NCI-H128 (cell line): Measurements from ENCODE around the gene KRT4.

Source experiments
- DNase-seq: peaks from one replicate; lab custom pipeline; 2025; ENCODE audit not compliant: unreplicated experiment; lab: John Stamatoyannopoulos, UW

The KRT4 gene

DNA sequence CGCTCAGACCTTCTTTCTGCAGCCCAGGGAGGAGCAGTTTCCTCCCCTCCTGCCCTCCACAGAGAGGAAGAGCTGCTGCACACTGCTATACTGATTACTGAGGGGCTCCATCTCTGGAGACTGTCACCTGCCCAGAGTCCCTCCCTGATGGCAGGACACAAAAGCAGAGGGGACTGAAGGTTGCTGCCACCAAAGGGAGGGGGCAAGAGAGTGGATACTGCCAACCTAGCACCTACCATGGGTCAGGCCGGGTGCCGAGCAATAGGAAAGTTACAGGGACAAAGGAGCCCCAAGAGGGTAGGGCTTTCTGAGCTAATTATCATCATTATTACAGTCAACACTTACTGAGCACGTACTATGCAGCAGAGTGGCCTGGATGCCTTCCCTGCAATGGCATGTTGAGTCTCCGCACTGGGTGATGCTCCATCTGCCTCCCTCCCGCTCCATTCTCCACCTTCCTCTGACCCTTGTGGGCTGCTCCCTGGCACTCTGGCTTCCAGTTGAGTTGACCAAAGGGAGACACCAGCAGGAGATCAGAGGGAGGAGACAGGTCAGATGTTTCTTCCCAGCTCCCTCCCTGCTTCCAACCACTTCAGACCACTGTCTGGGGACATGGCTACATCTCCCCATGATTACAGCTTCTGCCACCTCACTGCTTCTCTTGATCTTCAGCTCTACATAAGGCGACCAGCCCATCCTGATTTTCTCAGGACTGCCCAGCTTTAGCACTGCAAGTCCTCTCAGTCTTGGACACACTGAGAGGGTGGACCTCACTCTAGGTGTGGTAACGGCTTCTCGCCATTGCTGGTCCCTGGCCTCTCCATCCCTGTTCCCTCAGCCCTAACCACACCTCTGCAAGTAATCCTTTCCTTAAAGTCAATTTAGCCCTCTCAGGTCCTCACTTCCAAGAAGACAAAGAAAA lies 22.8 kb upstream of the KRT4 start:
- no peak for DNase-seq

- DNase-seq: no peak
These were observed 22.1 kb upstream of the KRT4 start for GRCh38 chr12:52836042-52836466.

GRCh38 chr12:52835271-52836041 lies 21.5 kb upstream of the KRT4 start:
- no peak for DNase-seq

DNA sequence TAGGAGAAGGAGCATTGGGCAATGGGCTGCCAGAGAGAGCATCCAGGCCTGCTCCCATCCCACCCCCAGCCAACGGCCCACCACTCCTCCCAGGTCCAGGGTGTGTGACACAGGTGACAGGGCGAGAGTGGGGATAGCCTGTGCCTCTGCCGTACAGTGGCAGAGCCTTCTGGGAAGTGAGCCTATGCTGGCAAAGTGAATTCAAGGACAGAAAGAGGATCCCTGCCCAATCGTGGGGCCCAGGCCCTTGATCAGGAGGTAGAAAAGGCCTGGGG lies 20.7 kb upstream of the KRT4 start:
- no peak for DNase-seq

DNA sequence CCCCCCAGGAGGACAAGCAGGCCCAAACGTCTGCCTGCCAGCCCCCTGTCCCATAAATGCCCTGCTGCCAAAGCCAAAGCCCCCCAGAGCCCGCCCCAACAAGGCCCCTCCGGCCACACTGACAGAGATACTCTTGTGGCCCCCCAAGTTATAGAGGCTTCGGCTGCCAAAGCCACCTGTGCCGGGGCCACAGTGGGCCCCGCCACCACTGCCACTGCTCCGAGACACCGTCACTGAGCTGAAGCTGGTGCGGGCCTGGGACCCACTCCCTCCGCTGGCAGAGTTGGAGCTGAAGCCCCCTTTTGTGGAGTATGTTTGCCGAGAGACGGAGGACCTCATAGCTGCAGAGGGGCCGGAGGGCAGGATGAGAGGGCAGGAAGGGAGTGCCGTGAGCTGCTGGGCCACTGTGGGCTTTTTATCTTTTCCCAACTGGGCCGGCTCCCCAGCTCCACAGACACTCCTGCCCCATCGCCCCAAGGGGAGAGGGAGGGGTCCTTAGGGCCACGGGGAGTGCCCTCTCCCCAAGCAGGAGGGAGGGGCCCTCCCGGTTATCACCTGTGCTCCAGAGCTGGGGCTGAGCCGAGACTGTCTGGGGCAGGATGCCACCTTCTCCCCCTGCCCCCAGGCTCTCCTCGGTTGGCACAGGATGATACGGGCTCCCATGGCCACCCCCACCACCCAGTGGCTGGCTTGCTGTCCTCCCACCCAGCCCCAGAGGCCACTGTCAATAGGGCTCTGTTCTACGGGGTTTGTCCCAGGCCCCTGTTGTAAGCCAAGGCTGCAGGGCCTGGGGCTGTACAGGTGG lies 20.2 kb upstream of the KRT4 start, which contains the start of gene KRT79:
Gene KRT79 (minus strand): TSS at position 390 of the 805 bp plus-strand sequence. CDS start 51 bp downstream, at position 339.
- DNase-seq: no peak

- DNase-seq: no peak
These were observed 19.3 kb upstream of the KRT4 start for GRCh38 chr12:52832985-52833905.

- no peak for DNase-seq
These were observed 18.5 kb upstream of the KRT4 start for GRCh38 chr12:52832451-52832850.

- DNase-seq: no peak
These were observed 17.3 kb upstream of the KRT4 start for GRCh38 chr12:52831251-52831650.

DNA sequence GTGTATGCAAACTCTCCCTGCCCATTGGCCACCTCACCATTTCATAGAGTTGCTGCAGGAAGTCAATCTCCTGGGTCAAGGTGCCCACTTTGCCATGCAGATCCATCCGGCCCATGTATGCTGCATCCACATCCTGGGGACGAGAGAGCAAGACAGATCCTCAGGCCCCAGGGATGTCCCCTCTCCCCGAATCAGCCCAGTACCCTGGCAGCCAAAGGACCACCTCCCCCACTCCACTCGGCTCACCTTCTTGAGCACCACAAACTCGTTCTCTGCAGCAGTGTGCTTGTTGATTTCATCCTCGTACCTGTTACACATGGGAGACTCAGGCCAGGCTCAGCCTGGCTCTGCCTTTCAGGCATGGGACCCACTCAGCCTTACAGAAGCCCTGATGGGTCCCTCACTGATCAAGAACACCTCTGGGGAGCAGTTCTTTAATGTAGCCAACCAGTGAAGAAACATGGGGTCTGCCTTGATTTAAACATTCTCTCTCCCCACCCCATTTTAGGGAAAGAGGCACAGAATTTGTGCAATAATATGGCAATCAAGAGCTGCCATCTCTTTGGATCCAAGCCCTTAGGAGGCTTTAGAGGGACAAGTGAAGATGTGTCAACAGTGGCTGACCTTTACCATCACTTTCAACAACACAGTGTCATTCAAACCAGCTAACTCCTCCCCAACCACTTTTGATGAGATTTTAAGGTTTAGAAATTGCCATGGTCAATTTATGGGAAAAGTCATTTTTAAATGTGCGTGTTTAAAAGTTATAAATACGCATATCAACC lies 16.3 kb upstream of the KRT4 start:
- DNase-seq: no peak

DNA sequence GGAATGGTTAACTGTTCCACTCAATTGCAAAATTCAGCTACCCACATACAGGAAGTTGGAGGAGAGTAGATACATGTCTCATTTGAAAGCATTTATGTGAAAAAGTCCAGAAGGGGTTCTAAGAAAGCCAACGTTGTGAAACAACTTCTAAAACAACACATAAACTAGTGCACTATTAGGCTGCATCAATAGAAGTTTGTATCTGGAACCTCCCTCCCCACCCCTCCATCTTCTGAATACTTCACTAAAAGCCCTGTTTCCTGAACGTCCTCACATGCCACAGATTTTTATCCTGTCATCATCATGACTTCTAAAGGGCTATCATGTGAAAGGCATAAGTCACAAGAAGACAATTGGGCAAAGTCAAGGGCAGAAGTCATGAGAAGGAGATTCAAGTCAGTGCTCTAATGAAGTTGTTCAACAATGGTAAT lies 14.7 kb upstream of the KRT4 start:
- no peak for DNase-seq

GRCh38 chr12:52828156-52828555 lies 14.2 kb upstream of the KRT4 start:
- no peak for DNase-seq

- no peak for DNase-seq
These were observed 13.7 kb upstream of the KRT4 start for GRCh38 chr12:52827499-52828090.

GRCh38 chr12:52826611-52827498 lies 12.9 kb upstream of the KRT4 start:
- DNase-seq: no peak

DNA sequence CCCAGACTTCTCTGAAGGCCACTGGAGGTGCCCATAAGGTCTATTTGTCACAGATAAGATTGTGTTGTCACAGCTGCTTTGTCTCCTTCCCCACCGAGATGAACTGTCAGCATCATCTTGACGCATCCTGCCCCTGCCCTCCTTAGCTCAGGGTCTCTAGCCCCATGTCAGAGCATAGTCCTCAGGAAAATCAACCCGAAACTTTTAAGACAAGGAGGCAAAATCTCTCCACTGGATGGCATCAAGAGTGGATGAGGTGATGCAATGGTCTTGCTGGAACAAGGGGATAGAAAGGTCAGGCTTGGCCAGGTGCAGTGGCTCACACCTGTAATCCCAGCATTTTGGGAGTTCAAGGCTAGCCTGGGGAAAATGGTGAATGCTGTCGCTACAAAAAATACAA lies 12.0 kb upstream of the KRT4 start:
- no peak for DNase-seq

DNA sequence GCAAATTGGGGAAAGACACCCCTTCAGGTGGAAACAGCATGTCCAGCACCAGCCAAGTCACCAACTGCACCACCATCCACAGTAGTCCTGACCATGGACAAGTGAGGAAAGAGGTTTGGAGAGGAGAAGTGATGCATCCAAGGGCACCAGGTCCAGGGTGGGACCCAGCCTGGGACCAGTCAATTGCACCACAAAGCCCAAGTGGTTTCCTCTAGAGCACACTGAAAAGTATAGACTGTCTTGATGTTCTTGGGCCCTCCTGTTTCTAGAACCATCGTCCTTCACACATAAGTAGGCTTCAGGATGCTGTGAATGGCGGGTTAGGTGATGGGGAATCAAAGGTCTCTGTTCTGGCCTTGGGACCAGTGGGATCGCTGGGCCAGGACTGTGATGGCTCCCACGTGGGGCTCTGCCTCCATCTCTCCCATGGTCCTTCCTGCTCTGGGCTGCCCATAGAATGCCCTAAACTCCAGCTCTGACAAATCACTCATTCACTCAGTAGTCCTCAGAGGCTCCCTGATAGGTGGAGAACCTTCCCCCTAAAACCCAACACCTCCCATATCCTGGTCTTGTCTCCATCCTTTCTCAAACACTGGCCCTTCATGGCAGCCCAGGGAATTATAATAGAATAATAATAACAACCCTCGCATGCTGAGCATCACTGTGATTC lies 11.0 kb upstream of the KRT4 start:
- no peak for DNase-seq

DNA sequence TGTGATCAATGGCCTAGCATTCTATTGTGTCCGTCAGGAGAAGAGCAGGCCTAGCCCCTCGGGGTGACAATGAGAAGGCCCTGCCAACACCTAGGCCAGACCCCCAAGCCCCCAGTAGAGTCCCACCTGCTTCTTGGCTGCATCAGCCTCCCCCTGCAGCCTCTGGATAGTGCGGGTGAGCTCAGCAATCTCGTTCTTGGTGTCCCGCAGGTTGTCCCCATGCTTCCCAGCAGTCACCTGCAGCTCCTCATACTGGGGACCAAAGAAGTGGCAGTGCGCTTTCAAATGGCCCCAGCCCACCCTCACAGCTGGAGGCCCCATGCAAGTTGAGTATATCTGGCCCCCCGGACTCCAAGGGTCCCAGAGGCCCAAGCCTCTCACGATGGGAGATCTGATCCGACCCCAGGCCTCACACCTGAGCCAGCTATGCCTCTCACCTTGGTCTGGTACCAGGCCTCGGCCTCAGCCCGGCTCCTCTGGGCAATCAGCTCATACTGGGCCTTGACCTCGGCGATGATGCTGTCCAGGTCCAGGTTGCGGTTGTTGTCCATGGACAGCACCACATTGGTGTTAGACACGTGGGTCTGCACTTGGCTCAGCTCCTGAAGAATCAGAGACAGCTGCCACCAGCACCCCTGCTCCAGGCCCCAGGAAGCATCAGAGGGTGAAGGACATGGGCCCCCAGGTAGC lies 10.0 kb upstream of the KRT4 start:
- DNase-seq: no peak
